NT2/D1 (cell line): Measurements from ENCODE around the gene COL11A2.

ENCODE experiments used
- DNase-seq: peaks from one replicate; pipeline ENCODE4 v3.0.0-alpha.2; 2011; ENCODE audit warnings: low read depth, low spot score
- H3K27me3 ChIP-seq: 2 replicates; pipeline ENCODE4 v1.6.0; 2011; ENCODE audit warnings: mild to moderate bottlenecking; ENCODE audit not compliant: insufficient read length, insufficient read depth
- H3K36me3 ChIP-seq: 2 replicates; pipeline ENCODE4 v1.6.1; 2011; ENCODE audit warnings: mild to moderate bottlenecking, low read length, mixed read lengths; ENCODE audit not compliant: insufficient read depth, insufficient read length
- H3K4me1 ChIP-seq: 2 replicates; pipeline ENCODE4 v1.5.1; 2011; ENCODE audit not compliant: insufficient read depth, insufficient read length
- H3K4me3 ChIP-seq: 2 replicates; pipeline ENCODE4 v1.5.1; 2011; ENCODE audit warnings: low read depth; ENCODE audit not compliant: insufficient read length
- H3K9ac ChIP-seq: 2 replicates; pipeline ENCODE4 v1.6.0; 2011; ENCODE audit warnings: low read depth; ENCODE audit not compliant: insufficient read length
- H3K9me3 ChIP-seq: 2 replicates; pipeline ENCODE4 v1.5.1; 2011; ENCODE audit warnings: mild to moderate bottlenecking, low read length; ENCODE audit not compliant: insufficient read depth
- SUZ12 ChIP-seq: IDR thresholded peaks from 2 replicates; pipeline ENCODE4 v1.6.1; 2011; ENCODE audit not compliant: insufficient read length, insufficient read depth; ENCODE audit errors: extremely low read depth
- YY1 ChIP-seq: IDR thresholded peaks from 2 replicates; pipeline ENCODE4 v1.6.1; 2011; ENCODE audit not compliant: insufficient read length, insufficient read depth

Gene COL11A2

GRCh38 chr6:33114406-33114805, 77.9 kb downstream of the COL11A2 start:
- no peaks in the 10 kb centered on the region for H3K9me3 ChIP-seq
- H3K9ac ChIP-seq: no peak overlapping the region
- DNase-seq: no peak
- H3K4me3 ChIP-seq: no peak overlapping the region
- H3K36me3 ChIP-seq: no peaks in the 10 kb centered on the region
- TF ChIP-seq YY1 (no peak), SUZ12 (no peak)
- peaks cover 3% of the 10 kb centered on the region for H3K27me3 ChIP-seq
- no peaks in the 10 kb centered on the region for H3K4me1 ChIP-seq

- Histone ChIP-seq H3K9me3 (no peaks in the 10 kb centered on the region), H3K4me1 (no peaks in the 10 kb centered on the region), H3K9ac (no peak overlapping the region), H3K27me3 (peaks cover 3% of the 10 kb centered on the region), H3K36me3 (no peaks in the 10 kb centered on the region), H3K4me3 (no peak overlapping the region)
- no peak for DNase-seq
- TF ChIP-seq YY1 (no peak), SUZ12 (no peak)
Observed at GRCh38 chr6:33113755-33114154, 78.5 kb downstream of the COL11A2 start.
